ENCODE data around the gene CLIP1.

GRCh38 chr12:122399592-122400373 is 22.7 kb downstream of the CLIP1 start:
- TF ChIP-seq POLR2A (IDR thresholded peaks at IDR 0.05; ENCODE audit: low read length) (no peak), GATA1 (IDR thresholded peaks at IDR 0.05; ENCODE audit: low read depth, low read length) (no peak)
